SU-DHL-6 (cell line): ENCODE data around the gene LPCAT1.

Experiments
- CTCF ChIP-seq: fragments of 200-600 bp; sonication (generic); IDR thresholded peaks from one replicate; pipeline ENCODE4 v1.5.1; 2017; ENCODE audit warnings: antibody characterized with exemption, mild to moderate bottlenecking, low read length, moderate library complexity; ENCODE audit not compliant: insufficient read depth, poor library complexity, severe bottlenecking
- EZH2phosphoT487 ChIP-seq: fragments of 200-600 bp; sonication (generic), shearing (Covaris generic); conservative IDR thresholded peaks from 2 replicates; pipeline ENCODE4 v1.6.1; 2018; ENCODE audit warnings: mild to moderate bottlenecking, antibody characterized with exemption, low read length, moderate library complexity, mixed read lengths

- TF ChIP-seq CTCF (no peak), EZH2phosphoT487 (no peak)
These were observed 19.1 kb downstream of the LPCAT1 start for GRCh38 chr5:1504617-1505016.
